DOHH2 (cell line): Measurements from ENCODE around the gene TSHZ2.
"Not testable (repeated sequence)": the region's sequence is repeated elsewhere in the genome, so short reads cannot be mapped to it uniquely, and the experiment has no call there.

Source experiments
- H3F3A ChIP-seq: fragments of 200-600 bp; sonication (generic), shearing (Covaris generic); 2 replicates; pipeline ENCODE4 v1.6.0; 2016; ENCODE audit warnings: antibody characterized with exemption, mild to moderate bottlenecking; ENCODE audit not compliant: control insufficient read depth, insufficient read depth
- H3K27ac ChIP-seq: fragments of 200-600 bp; sonication (generic); 2 replicates; pipeline ENCODE4 v1.5.1; 2014; ENCODE audit warnings: low read depth, mild to moderate bottlenecking, low read length, moderate library complexity
- H3K27me3 ChIP-seq: fragments of 200-600 bp; sonication (generic); 2 replicates; pipeline ENCODE4 v1.6.1; 2014; ENCODE audit warnings: mild to moderate bottlenecking, low read length, mixed read lengths; ENCODE audit not compliant: control insufficient read depth
- H3K36me3 ChIP-seq: fragments of 200-600 bp; sonication (generic); 2 replicates; pipeline ENCODE4 v1.6.1; 2014; ENCODE audit warnings: mild to moderate bottlenecking, low read length, moderate library complexity, mixed read lengths; ENCODE audit not compliant: control insufficient read depth
- H3K4me1 ChIP-seq: fragments of 200-600 bp; sonication (generic); 2 replicates; pipeline ENCODE4 v1.6.1; 2014; ENCODE audit warnings: mild to moderate bottlenecking, low read length, mixed read lengths; ENCODE audit not compliant: control insufficient read depth
- H3K4me2 ChIP-seq: fragments of 200-600 bp; sonication (generic); 2 replicates; pipeline ENCODE4 v1.6.0; 2014; ENCODE audit warnings: mild to moderate bottlenecking, low read length, moderate library complexity
- H3K4me3 ChIP-seq: fragments of 200-600 bp; sonication (generic); 2 replicates; pipeline ENCODE4 v1.5.1; 2014; ENCODE audit warnings: mild to moderate bottlenecking, low read length, mixed read lengths
- H3K79me2 ChIP-seq: fragments of 200-600 bp; sonication (generic); 2 replicates; pipeline ENCODE4 v1.6.1; 2014; ENCODE audit warnings: mild to moderate bottlenecking, low read length, mixed read lengths; ENCODE audit not compliant: control insufficient read depth
- H3K9me2 ChIP-seq: fragments of 200-600 bp; sonication (generic); replicated peaks from 2 replicates; pipeline ENCODE4 v1.6.1; 2014; ENCODE audit warnings: mild to moderate bottlenecking, low read length, mixed read lengths; ENCODE audit not compliant: control insufficient read depth
- H3K9me3 ChIP-seq: fragments of 200-600 bp; sonication (generic); 2 replicates; pipeline ENCODE4 v1.6.1; 2014; ENCODE audit warnings: antibody characterized with exemption, low read length, mixed read lengths; ENCODE audit not compliant: control insufficient read depth, insufficient read depth
- H4K20me1 ChIP-seq: fragments of 200-600 bp; sonication (generic); 2 replicates; pipeline ENCODE4 v1.6.0; 2014; ENCODE audit warnings: low read depth, mild to moderate bottlenecking, antibody characterized with exemption, low read length, moderate library complexity; ENCODE audit not compliant: control insufficient read depth, insufficient read depth
- CTCF ChIP-seq: fragments of 200-600 bp; sonication (generic); IDR thresholded peaks from one replicate; pipeline ENCODE4 v1.5.1; 2014; ENCODE audit warnings: antibody characterized with exemption, mild to moderate bottlenecking, low read depth, low read length; ENCODE audit not compliant: poor library complexity, severe bottlenecking
- EZH2phosphoT487 ChIP-seq: fragments of 200-600 bp; sonication (generic); IDR thresholded peaks from 2 replicates; pipeline ENCODE4 v1.6.1; 2017; ENCODE audit warnings: borderline replicate concordance, mild to moderate bottlenecking, antibody characterized with exemption, low read length, moderate library complexity, mixed read lengths

The TSHZ2 gene

GRCh38 chr20:53513489-53514298, 541.5 kb downstream of the TSHZ2 start:
- no peak overlapping the region for H3K4me3 ChIP-seq
- no peak for TF ChIP-seq EZH2phosphoT487
- no peak for TF ChIP-seq CTCF
- no peak overlapping the region for H3K4me2 ChIP-seq
- no peaks in the 10 kb centered on the region for H3K9me3 ChIP-seq
- H3K9me2 ChIP-seq: no peaks in the 10 kb centered on the region
- H3F3A ChIP-seq: no peaks in the 10 kb centered on the region
- no peaks in the 10 kb centered on the region for H3K79me2 ChIP-seq
- no peaks in the 10 kb centered on the region for H3K4me1 ChIP-seq
- H3K27me3 ChIP-seq: no peaks in the 10 kb centered on the region
- no peak overlapping the region for H3K27ac ChIP-seq
- no peaks in the 10 kb centered on the region for H3K36me3 ChIP-seq
- H4K20me1 ChIP-seq: no peaks in the 10 kb centered on the region

- Histone ChIP-seq H3K36me3 (no peaks in the 10 kb centered on the region), H4K20me1 (no peaks in the 10 kb centered on the region), H3K9me3 (no peaks in the 10 kb centered on the region), H3K79me2 (no peaks in the 10 kb centered on the region), H3F3A (no peaks in the 10 kb centered on the region), H3K9me2 (no peaks in the 10 kb centered on the region), H3K27me3 (peaks cover 4% of the 10 kb centered on the region; the same call in 1 of the 2 replicates), H3K4me1 (no peaks in the 10 kb centered on the region), H3K4me3 (no peak overlapping the region), H3K27ac (no peak overlapping the region), H3K4me2 (no peak overlapping the region)
- TF ChIP-seq CTCF: no peak
- TF ChIP-seq EZH2phosphoT487: no peak
These were observed 543.6 kb downstream of the TSHZ2 start for GRCh38 chr20:53515749-53516148.

GRCh38 chr20:53517146-53517545, 545.0 kb downstream of the TSHZ2 start:
- Histone ChIP-seq H3K4me2 (no peak overlapping the region), H3K79me2 (no peaks in the 10 kb centered on the region)
- TF ChIP-seq CTCF (no peak), EZH2phosphoT487 (no peak)

GRCh38 chr20:53521421-53521820, 549.3 kb downstream of the TSHZ2 start:
- not testable (repeated sequence) for H4K20me1 ChIP-seq, H3K27me3 ChIP-seq, H3K4me1 ChIP-seq, H3F3A ChIP-seq, H3K79me2 ChIP-seq, H3K4me3 ChIP-seq, H3K9me2 ChIP-seq, H3K9me3 ChIP-seq, H3K36me3 ChIP-seq, H3K4me2 ChIP-seq, H3K27ac ChIP-seq

More at GRCh38 chr20:53517146-53517545, 545.0 kb downstream of the TSHZ2 start:
- Histone ChIP-seq H3K27me3 (peaks cover 4% of the 10 kb centered on the region; the same call in 1 of the 2 replicates), H4K20me1 (no peaks in the 10 kb centered on the region), H3F3A (no peaks in the 10 kb centered on the region), H3K36me3 (no peaks in the 10 kb centered on the region), H3K9me2 (no peaks in the 10 kb centered on the region), H3K4me3 (no peak overlapping the region), H3K4me1 (no peaks in the 10 kb centered on the region), H3K9me3 (no peaks in the 10 kb centered on the region), H3K27ac (no peak overlapping the region)
